Endothelial cell of umbilical vein (primary cell): Measurements from ENCODE around the gene CSMD2. TPM values are rescaled to one million over a fixed set of nuclear protein-coding genes. Genes with fewer than 3 reads are reported as not detected.
A peak's percentile ranks its signal among the peaks of the same experiment; 100 is the strongest.

ENCODE experiments used
- BruUV-seq: library from RNA; stranded (reverse); fragments of 400-500 nt; replicated peaks from 2 replicates; lab custom pipeline; 2021; lab: Mats Ljungman, UMichigan
- CTCF ChIA-PET: fragments of 300-600, 350-600 bp; sonication (Branson Sonifier 250); formaldehyde crosslinking; loops from one replicate; lab custom pipeline; 2021; ENCODE audit warnings: antibody characterized with exemption, inconsistent platforms; lab: Charles Lee
- POLR2A ChIA-PET: fragments of 300-600, 350-600 bp; sonication (Branson Sonifier 250); formaldehyde crosslinking; loops from one replicate; lab custom pipeline; 2021; ENCODE audit warnings: antibody characterized with exemption, inconsistent platforms; lab: Charles Lee
- DNase-seq: peaks from one replicate; pipeline ENCODE4 v3.0.0-alpha.2; 2011; ENCODE audit warnings: low read depth, low spot score
- FAIRE-seq: peaks from 2 replicates; lab custom pipeline; 2011; peaks lifted over from hg19 to GRCh38; lab: Jason Lieb, UNC
- H2AFZ ChIP-seq: 2 replicates; pipeline ENCODE4 v1.6.0; 2012; ENCODE audit warnings: low read depth, low read length, control low read depth, inconsistent platforms
- H3K27ac ChIP-seq: 2 replicates; pipeline ENCODE4 v1.5.1; 2011; ENCODE audit warnings: low read depth, mild to moderate bottlenecking, control low read depth, low read length, moderate library complexity; ENCODE audit not compliant: insufficient read depth
- H3K27me3 ChIP-seq, 2 experiments: 2 replicates each; pipeline versions ENCODE4 v1.6.0 to v1.6.1; 2011; ENCODE audit warnings: low read length in 2 of 2, mixed read lengths in 1 of 2; ENCODE audit not compliant: control insufficient read depth in 2 of 2, insufficient read depth in 2 of 2
- H3K36me3 ChIP-seq, 2 experiments: 2 replicates in 1 of 2; 3 replicates in 1 of 2; pipeline ENCODE4 v1.5.1; 2011; ENCODE audit warnings: low read length in 2 of 2, mild to moderate bottlenecking in 1 of 2, moderate library complexity in 1 of 2; ENCODE audit not compliant: control insufficient read depth in 2 of 2, insufficient read depth in 2 of 2; ENCODE audit errors: extremely low read depth in 1 of 2
- H3K4me1 ChIP-seq: 3 replicates; pipeline ENCODE4 v1.5.1; 2011; ENCODE audit warnings: mild to moderate bottlenecking, low read length; ENCODE audit not compliant: control insufficient read depth, insufficient read depth; ENCODE audit errors: extremely low read depth
- H3K4me2 ChIP-seq: 2 replicates; pipeline ENCODE4 v1.6.1; 2011; ENCODE audit warnings: low read length, control low read depth, mixed read lengths; ENCODE audit not compliant: insufficient read depth
- H3K4me3 ChIP-seq, 3 experiments: fragments of 200-600 bp in 1 of 3; sonication (generic), shearing (Covaris generic) in 1 of 3; replicated peaks in 1 of 3; 2 replicates each; pipeline ENCODE4 v1.5.1; 2011 to 2016; ENCODE audit warnings: control low read depth in 3 of 3, low read length in 3 of 3, mild to moderate bottlenecking in 2 of 3, inconsistent platforms in 1 of 3, low read depth in 1 of 3, moderate library complexity in 1 of 3; ENCODE audit not compliant: insufficient read depth in 1 of 3
- H3K79me2 ChIP-seq: 2 replicates; pipeline ENCODE4 v1.6.0; 2012; ENCODE audit warnings: low read length, inconsistent platforms; ENCODE audit not compliant: control insufficient read depth, insufficient read depth
- H3K9ac ChIP-seq: replicated peaks from 2 replicates; pipeline ENCODE3; 2011; ENCODE audit warnings: low read length, control low read depth; ENCODE audit not compliant: insufficient read depth; ENCODE audit errors: extremely low read depth
- H3K9me1 ChIP-seq: replicated peaks from 3 replicates; pipeline ENCODE4 v1.6.0; 2011; ENCODE audit warnings: mild to moderate bottlenecking, low read length; ENCODE audit not compliant: control insufficient read depth, insufficient read depth; ENCODE audit errors: extremely low read depth
- H3K9me3 ChIP-seq: replicated peaks from 2 replicates; pipeline ENCODE4 v1.5.1; 2012; ENCODE audit warnings: low read length, inconsistent platforms; ENCODE audit not compliant: control insufficient read depth, insufficient read depth
- H4K20me1 ChIP-seq: replicated peaks from 2 replicates; pipeline ENCODE3; 2011; ENCODE audit warnings: mild to moderate bottlenecking, low read length; ENCODE audit not compliant: control insufficient read depth, insufficient read depth; ENCODE audit errors: extremely low read depth
- GATA2 ChIP-seq: IDR thresholded peaks from 2 replicates; pipeline ENCODE4 v1.7.0; 2011; ENCODE audit warnings: low read depth, mild to moderate bottlenecking, moderate library complexity, mixed read lengths, low read length; ENCODE audit not compliant: insufficient read length, insufficient read depth
- MYC ChIP-seq: IDR thresholded peaks from one replicate; pipeline ENCODE4 v1.6.1; 2011; ENCODE audit warnings: mild to moderate bottlenecking, low read depth, low read length
- POLR2AphosphoS5 ChIP-seq: IDR thresholded peaks from 2 replicates; pipeline ENCODE4 v1.6.1; 2012; ENCODE audit warnings: low read depth, mild to moderate bottlenecking, control low read depth, low read length, moderate library complexity; ENCODE audit not compliant: insufficient read depth
- dilution Hi-C: fragments of 300-500 bp; cut with MboI; formaldehyde crosslinking; loops from one replicate; pipeline ENCODE4 v1.15.0; 2019; ENCODE audit warnings: low sequenced_read_pairs; ENCODE audit not compliant: extremely low pct_ligation_motif_present
- intact Hi-C: fragments of 100-400 bp; cut with micrococcal nuclease; formaldehyde crosslinking; loops from one replicate; pipeline ENCODE4 v1.10.0; 2022
- polyA plus RNA-seq, 4 experiments: library from polyadenylated mRNA; depleted of rRNA in 3 of 4; stranded (reverse) in 3 of 4; unstranded in 1 of 4; fragments of >200 nt; gene quantifications; 2 replicates each; pipeline versions ENCODE4 v1.2.1 to v1.2.3, GENCODE V29; 2011 to 2012; ENCODE audit warnings: missing spikeins in 1 of 4
- total RNA-seq: library from RNA; stranded (reverse); gene quantifications from 2 replicates; pipeline ENCODE4 v1.2.3, GENCODE V29; 2021
- TF ChIP-seq, protein P1 (sequence below), 2 donors: IDR thresholded peaks; 1 replicate in 1 of 2; 2 replicates in 1 of 2; pipeline ENCODE4 v1.5.1; 2011; ENCODE audit warnings: low read length in 2 of 2, mild to moderate bottlenecking in 2 of 2, moderate library complexity in 2 of 2, control low read depth in 1 of 2, inconsistent platforms in 1 of 2, low read depth in 1 of 2; ENCODE audit not compliant: insufficient read depth in 1 of 2; ENCODE audit errors: extremely low read depth in 1 of 2

CSMD2 gene
- total and polyA plus RNA-seq, 2 donors (not counting 3 experiments of a cell fraction or from before 2014, with no cell fraction given), result under 0.01 TPM; not detected in 1

DNA sequence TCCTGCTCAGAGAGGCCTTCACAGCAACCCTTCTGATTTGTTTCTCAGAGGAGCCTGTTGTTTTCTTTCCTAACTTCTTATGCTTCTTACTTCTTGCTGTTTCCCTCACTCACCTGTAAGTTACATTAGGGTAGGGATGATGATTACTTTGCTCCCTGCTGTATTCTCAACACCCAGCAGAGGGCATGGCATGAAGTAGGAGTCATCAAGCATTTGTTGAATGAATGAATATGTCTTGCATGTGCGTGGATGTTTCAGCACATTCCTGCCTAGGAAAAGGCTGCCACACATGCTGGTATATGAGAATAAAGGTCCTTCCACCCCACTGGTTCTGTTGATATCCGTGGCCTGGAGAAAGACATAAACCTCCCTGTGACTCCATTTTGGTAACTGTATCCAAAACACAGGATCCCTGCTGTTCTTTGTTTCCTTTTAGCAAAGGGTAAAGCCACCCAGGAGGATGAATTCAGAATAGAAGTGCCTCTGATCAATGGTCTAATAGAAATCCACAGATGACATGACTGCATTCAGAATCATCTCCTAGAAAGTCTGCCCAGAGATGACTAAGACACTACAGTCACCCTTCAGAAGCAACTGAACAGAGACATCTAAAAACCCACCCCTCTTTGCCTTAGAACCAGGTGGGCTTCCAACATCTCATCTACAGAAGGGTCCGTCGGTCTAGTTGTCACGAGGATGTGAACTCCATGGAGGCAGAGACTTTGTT lies 523.8 kb downstream of the CSMD2 start:
- Histone ChIP-seq H3K4me1 (no peaks in the 10 kb centered on the region), H3K27me3 (no peaks in the 10 kb centered on the region), H3K36me3 (no peaks in the 10 kb centered on the region), H3K4me3 (no peak overlapping the region), H3K27ac (no peak overlapping the region), H3K9ac (no peak overlapping the region), H3K9me1 (no peaks in the 10 kb centered on the region), H3K79me2 (no peaks in the 10 kb centered on the region), H3K9me3 (no peaks in the 10 kb centered on the region), H4K20me1 (no peaks in the 10 kb centered on the region), H2AFZ (no peak overlapping the region), H3K4me2 (no peak overlapping the region)
- ChIA-PET CTCF (interaction anchor here (1.4 kb wide), 1 partner anchor 1101 kb away, joined by 4 read pairs; no protein-coding TSS in a partner anchor), POLR2A (no interaction called here)
- FAIRE-seq (no peak), DNase-seq (no peak)
- no peak for TF ChIP-seq POLR2AphosphoS5
- no peak for TF ChIP-seq GATA2
- TF ChIP-seq, protein P1, sequence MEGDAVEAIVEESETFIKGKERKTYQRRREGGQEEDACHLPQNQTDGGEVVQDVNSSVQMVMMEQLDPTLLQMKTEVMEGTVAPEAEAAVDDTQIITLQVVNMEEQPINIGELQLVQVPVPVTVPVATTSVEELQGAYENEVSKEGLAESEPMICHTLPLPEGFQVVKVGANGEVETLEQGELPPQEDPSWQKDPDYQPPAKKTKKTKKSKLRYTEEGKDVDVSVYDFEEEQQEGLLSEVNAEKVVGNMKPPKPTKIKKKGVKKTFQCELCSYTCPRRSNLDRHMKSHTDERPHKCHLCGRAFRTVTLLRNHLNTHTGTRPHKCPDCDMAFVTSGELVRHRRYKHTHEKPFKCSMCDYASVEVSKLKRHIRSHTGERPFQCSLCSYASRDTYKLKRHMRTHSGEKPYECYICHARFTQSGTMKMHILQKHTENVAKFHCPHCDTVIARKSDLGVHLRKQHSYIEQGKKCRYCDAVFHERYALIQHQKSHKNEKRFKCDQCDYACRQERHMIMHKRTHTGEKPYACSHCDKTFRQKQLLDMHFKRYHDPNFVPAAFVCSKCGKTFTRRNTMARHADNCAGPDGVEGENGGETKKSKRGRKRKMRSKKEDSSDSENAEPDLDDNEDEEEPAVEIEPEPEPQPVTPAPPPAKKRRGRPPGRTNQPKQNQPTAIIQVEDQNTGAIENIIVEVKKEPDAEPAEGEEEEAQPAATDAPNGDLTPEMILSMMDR (IDR thresholded peaks at IDR 0.05; ENCODE audit: extremely low read depth in 1 of 2, insufficient read depth in 1 of 2, low read depth in 1 of 2, low read length in 2 of 2), result peak in 1 of 2 donors; percentile 8
- no peak for TF ChIP-seq MYC
- no TSS peak for BruUV-seq
- intact Hi-C loops, result no loop called here
- dilution Hi-C loops, result no loop called here
